NCI-H146 treated with DMSO at 0.1 percent for 48 hours (cell line): ENCODE measurements around the gene CLIC3.

Source experiments
- DNase-seq: peaks from one replicate; lab custom pipeline; 2025; ENCODE audit not compliant: unreplicated experiment; lab: John Stamatoyannopoulos, UW

The CLIC3 gene

DNA sequence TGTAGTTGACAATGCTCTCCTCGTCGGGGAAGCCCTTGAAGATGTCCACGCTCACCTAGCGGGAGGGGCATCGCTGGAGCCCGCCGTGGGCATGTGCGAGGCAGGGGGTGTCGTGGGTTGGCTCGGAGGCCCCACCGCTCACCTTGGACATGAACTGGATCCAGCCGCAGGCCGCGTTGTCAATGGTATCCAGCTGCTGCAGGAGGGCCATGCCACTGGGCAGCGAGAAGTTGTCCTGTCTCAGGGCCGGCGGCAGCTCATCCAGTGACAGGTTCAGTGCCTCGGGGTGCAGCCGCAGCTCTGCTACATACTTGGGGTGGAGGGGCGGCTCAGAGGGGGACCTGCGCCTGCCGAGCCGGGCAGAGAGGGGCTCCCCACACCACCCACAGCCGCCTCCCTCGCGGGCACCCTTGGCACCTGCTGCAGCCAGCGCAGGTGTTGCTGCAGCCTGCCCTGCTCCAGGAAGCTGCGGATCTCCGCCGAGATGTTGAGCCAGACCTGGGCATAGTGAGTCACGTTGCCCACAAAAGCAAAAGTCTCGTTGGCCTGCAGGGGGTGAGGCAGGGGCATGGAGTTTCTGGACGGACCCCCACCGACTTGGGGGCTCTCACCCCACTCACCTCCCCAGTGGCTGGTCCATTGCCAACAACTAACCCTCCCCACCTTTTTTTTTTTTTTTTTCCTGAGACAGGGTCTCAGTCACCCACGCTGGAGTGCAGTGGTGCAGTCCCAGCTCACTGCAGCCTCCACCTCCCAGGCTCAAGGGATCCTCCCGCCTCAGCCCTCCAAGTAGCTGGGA lies 22.6 kb upstream of the CLIC3 start:
- DNase-seq: no peak

- DNase-seq: no peak
Observed at GRCh38 chr9:137017791-137018497, 21.6 kb upstream of the CLIC3 start.

GRCh38 chr9:137017071-137017470 lies 20.7 kb upstream of the CLIC3 start:
- DNase-seq: no peak

- no peak for DNase-seq
Observed at GRCh38 chr9:137016436-137016835, 20.1 kb upstream of the CLIC3 start.

- no peak for DNase-seq
Observed at GRCh38 chr9:137015976-137016375, 19.6 kb upstream of the CLIC3 start.

GRCh38 chr9:137015540-137015930 lies 19.2 kb upstream of the CLIC3 start:
- DNase-seq: no peak

DNA sequence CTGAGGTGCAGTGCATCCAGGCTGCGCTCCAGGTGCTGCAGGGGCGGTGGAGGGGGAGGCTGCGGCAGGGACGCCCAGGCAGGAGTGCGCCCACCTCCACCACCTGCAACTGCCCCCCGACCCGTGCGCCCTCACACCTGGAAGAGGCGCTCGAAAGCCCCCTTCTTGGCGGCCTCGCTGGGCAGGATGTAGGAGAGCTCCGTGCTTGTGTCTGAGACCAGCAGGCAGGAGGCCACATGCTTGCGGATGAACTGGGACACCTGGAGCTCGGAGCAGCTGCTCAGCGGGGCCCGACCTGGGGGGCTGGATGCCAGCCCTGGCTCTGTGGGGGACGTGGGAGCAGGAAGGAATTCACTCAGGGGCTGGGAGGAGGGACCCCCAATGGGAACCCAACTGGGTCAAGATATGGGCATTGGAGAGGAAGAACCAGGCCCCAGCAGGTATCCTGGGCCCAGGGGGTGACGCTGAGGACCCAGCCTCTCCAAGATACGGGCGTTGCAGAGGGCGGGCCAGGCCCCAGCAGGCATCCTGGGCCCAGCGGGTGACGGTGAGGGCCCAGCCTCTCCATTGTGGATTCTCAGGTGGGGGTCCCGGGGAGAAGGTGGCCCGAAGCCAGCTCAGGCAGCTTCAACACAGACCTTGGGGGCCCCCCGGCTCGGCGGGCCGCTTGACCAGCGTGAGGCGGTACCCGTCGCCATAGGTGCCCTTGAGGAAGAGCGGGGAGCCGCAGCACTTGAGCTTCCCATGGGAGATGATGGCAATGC lies 18.6 kb upstream of the CLIC3 start:
- no peak for DNase-seq

DNA sequence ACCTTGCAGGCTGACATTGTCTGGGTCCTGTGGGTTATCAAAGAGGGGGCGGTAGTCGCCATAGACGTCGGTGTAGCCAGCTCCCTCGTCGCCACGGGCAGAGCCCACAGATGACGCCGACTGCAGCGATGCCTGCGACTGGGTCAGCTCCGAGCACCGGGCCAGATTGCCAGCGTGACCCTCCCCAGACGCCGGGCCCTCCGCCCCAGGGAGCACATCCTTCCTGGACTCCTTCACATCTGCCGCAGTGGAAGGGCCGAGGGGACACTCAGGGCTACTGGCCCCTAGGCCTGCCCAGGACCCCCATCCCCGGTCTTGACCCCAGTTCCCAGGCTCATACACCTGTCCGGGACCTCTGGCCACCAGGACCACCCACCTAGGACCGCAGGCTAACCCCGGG lies 17.8 kb upstream of the CLIC3 start:
- DNase-seq: no peak

DNA sequence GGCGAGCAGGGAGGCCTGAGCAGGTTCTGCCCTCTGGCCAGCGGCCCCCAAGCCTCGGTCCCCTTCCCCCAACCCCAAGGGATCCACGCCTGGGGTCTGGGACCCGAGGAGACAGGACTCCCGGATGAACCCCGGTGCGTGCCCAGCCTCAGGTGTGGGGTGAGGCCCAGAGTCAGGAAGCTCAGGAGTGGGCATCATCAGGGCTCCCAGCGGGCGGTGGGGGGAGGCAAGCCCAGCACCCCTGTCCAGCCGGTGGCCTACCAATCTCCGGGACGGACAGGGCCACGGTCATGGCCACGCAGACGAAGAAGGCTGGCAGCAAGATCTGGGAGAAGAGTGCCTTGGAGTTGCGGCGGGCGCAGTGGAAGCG lies 17.2 kb upstream of the CLIC3 start:
- no peak for DNase-seq

DNA sequence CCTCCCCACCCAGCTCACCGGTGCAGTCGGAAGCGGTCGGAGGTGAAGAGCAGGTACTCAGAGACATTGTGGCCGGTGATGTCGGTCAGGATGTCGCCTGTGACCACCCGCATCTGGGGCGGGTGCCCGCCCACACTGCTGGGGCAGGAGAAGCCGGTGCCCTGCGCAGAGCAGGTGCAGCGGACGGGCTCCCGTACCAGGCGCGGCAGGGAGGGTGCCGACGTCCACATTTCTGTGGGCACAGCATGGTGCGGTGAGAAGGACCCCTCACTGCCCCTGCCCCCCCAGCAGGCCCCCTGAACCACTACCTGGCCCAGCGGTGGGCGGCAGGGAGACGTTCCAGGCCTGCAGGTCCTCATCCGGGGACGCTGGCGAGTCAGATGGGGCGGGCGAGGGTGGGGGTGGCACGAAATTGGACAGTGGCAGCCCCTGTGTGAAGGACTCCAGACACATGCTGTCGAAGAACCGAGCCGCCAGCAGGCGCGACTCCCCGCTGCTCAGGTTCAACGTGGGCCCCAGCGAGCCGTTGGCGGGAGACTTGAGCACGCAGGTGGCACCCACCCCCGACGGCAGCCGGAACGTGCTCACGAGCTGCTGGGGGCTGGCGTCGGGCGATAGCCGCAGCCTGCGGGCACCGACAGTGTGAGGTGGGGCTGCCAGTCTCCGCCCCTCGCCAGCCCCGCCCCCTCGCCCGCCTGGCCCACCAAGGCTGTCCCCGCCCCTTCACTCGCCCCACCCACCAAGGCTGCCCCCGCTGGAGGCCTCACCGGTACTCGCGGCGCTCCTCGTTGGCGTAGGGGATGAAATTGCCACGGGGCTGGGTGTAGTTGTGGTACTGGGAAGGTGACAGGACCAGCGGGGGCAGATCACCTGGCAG lies 16.6 kb upstream of the CLIC3 start:
- no peak for DNase-seq

DNA sequence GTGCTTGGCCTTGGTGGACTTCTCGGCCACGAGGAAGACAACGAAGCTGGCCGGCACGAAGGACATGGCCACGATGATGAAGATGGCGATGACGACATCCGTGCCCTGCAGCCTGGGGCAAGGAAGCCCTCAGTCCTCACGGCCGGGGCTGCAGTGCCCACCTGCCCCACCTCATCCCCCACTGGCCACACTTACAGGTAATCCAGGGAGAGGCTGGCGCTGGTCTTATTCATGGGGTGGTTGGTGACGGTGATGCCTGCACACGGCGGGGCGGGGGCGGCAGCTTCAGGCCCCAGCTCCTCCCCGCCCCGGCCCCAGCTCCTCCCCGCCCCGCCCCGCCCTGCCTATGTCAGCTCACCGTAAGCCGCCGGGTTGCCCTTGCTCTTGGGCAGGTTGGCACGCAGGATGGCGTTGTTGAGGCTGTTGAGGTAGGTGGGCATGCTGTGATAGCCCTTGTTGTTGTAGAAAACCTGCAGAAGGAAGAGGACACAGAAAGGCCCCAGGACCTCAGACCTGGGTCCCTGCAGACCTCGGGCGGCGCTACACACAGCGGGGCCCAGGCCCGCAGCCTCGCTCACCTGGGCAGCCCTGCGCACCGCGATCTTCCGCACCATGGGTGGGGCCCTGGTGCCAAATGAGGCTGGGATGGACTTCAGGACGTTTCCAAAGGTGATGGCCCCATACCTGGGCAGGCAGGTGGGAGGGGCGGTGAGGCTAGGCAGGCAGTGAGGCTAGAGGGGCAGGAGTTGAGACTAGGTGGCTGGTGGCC lies 15.7 kb upstream of the CLIC3 start:
- no peak for DNase-seq

- DNase-seq: no peak
Observed at GRCh38 chr9:137011156-137011555, 14.8 kb upstream of the CLIC3 start.

DNA sequence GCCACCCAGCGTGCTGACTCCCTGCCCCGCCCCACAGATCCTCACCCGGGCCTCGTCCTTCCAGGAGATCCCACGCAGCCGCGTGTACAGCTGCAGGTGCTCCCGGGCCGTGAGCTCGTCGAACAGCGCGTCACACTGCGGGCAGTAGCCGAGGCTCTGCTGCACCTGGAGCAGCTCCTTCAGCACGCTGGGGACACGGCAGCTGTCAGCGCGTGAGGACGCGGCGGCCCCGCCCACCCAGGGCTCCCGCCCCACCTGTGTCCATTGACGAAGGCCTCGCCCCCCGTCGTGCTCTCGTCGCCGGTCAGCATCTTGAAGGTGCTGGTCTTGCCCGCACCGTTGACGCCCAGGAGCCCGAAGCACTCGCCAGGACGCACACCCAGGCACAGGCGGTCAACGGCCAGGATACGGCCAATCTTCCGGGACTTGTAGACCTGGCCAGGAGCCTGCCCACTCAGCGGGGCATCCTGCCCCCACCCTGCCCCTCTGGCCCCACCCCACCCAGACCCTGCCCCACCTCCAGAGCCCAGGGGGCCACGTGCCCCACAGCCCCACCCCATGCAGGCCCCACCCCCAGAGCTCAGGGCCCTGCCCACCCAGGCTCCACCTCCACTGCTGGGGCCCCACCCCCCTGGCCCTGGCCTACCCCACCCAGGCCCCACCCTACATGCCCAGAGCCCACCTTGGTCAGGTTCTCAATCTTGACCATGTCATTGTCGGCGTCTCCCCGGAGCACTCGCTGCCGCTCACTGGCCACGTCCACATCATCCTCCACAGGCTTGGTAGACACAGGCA lies 13.8 kb upstream of the CLIC3 start:
- no peak for DNase-seq

DNA sequence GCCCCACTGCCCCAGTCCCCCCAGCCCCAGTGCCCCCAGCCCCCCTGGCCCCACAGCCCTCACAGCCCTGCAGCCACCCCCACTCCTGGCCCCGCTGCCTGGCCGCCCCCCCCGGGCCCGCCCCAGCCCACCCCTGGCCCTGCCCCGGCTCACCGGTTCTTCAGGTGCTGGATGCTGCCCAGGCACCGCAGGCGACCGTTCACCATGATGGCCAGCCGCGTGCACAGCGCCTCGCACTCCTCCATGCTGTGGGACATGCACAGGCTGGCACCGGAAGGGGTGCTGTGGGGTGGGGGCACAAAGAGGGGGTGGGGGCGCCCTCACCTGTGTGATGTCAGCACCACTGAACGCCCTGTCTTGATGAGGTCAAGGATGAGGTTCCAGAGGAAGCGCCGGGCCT lies 12.8 kb upstream of the CLIC3 start:
- no peak for DNase-seq

DNA sequence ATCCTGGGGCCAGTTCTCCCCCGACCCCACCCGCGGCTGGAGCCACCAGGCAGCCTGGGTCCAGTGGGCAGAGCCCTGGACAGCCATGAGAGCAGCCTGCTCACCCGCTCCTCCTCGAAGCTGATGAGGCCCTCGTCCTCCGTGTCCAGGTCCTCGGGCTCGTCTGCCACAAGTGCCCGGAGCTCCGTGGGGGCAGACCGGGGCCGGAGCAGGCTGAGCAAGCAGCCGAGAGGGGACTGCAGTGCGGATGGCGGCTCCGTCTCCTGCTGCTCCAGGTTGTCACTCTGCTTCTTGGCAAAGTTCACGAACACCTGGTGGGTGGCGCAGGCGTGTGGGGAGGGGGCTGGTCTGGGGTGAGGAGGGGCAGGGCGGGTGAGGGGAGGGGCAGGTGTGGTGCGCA lies 11.9 kb upstream of the CLIC3 start:
- DNase-seq: no peak

- no peak for DNase-seq
Observed at GRCh38 chr9:137007816-137008270, 11.5 kb upstream of the CLIC3 start.

- no peak for DNase-seq
Observed at GRCh38 chr9:137007108-137007815, 10.9 kb upstream of the CLIC3 start.

GRCh38 chr9:137006116-137007003 lies 10.0 kb upstream of the CLIC3 start:
- DNase-seq: no peak
